DND-41 (cell line): ENCODE data around the gene FNDC7.

ENCODE experiments used
- ATAC-seq: fragments of 200-7000 bp; cut with Tn5 transposase; 3 replicates; pipeline ENCODE4 v1.9.1; 2021; ENCODE audit warnings: low read depth; ENCODE audit not compliant: insufficient read depth
- DNase-seq: peaks from one replicate; pipeline ENCODE4 v3.0.0-alpha.2; 2020
- H2AFZ ChIP-seq: 2 replicates; pipeline ENCODE4 v1.6.0; 2012; ENCODE audit warnings: low read depth, low read length
- H3K27ac ChIP-seq: 2 replicates; pipeline ENCODE4 v1.5.1; 2012; ENCODE audit warnings: low read length, inconsistent platforms
- H3K27me3 ChIP-seq: fragments of 200-600 bp; sonication (generic); 2 replicates; pipeline ENCODE4 v1.6.0; 2012; ENCODE audit warnings: low read length, mild to moderate bottlenecking, inconsistent platforms; ENCODE audit not compliant: insufficient read depth, poor library complexity
- H3K36me3 ChIP-seq: 2 replicates; pipeline ENCODE4 v1.5.1; 2012; ENCODE audit warnings: low read length, inconsistent platforms; ENCODE audit not compliant: insufficient read depth
- H3K4me1 ChIP-seq: 2 replicates; pipeline ENCODE4 v1.5.1; 2012; ENCODE audit warnings: mild to moderate bottlenecking, low read length; ENCODE audit not compliant: insufficient read depth
- H3K4me2 ChIP-seq: 2 replicates; pipeline ENCODE4 v1.6.0; 2012; ENCODE audit warnings: mild to moderate bottlenecking, moderate library complexity, low read length, inconsistent platforms; ENCODE audit not compliant: insufficient read depth
- H3K4me3 ChIP-seq, 2 experiments: fragments of 200-600 bp in 1 of 2; shearing (Covaris generic) in 1 of 2; 2 replicates each; pipeline ENCODE4 v1.5.1; 2012 to 2016; ENCODE audit warnings: inconsistent platforms in 2 of 2, low read length in 2 of 2, mild to moderate bottlenecking in 2 of 2, low read depth in 1 of 2, moderate library complexity in 1 of 2
- H3K79me2 ChIP-seq: 2 replicates; pipeline ENCODE4 v1.6.0; 2012; ENCODE audit warnings: low read length, inconsistent platforms; ENCODE audit not compliant: insufficient read depth
- H3K9ac ChIP-seq: 2 replicates; pipeline ENCODE4 v1.6.0; 2012; ENCODE audit warnings: low read depth, mild to moderate bottlenecking, inconsistent platforms, low read length, moderate library complexity
- H3K9me3 ChIP-seq: 2 replicates; pipeline ENCODE4 v1.5.1; 2012; ENCODE audit warnings: low read length, moderate library complexity, mild to moderate bottlenecking, inconsistent platforms; ENCODE audit not compliant: insufficient read depth, severe bottlenecking
- H4K20me1 ChIP-seq: 2 replicates; pipeline ENCODE4 v1.6.0; 2012; ENCODE audit warnings: low read length; ENCODE audit not compliant: insufficient read depth
- CTCF ChIP-seq: IDR thresholded peaks from 2 replicates; pipeline ENCODE4 v1.5.1; 2012; ENCODE audit warnings: borderline replicate concordance, low read length, moderate library complexity, mild to moderate bottlenecking; ENCODE audit not compliant: poor library complexity, severe bottlenecking; ENCODE audit errors: extremely low read depth
- EZH2 ChIP-seq: IDR thresholded peaks from 3 replicates; pipeline ENCODE4 v1.6.1; 2012; ENCODE audit warnings: borderline replicate concordance, low read depth, mild to moderate bottlenecking, moderate library complexity, low read length, inconsistent platforms; ENCODE audit not compliant: severe bottlenecking

FNDC7 gene

DNA sequence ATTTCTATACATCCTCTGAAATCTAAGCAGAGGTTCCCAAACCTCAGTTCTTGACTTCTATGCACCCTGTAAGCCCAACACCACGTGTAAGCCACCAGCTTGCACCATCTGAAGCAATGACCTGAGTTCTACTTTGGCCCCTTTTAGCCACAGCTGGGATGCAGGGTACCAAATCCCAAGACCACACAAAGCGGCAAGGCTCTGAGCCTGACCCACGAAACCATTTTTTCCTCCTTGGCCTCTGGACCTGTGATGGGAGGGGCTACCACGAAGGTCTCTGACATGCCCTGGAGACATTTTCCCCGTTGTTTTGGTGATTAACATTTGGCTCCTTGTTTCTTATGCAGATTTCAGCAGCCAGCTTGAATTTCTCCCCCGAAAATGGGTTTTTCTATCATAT is 72.6 kb downstream of the FNDC7 start:
- Histone ChIP-seq H3K9ac (no peak overlapping the region), H3K4me2 (no peak overlapping the region), H3K27me3 (no peaks in the 10 kb centered on the region), H3K79me2 (no peaks in the 10 kb centered on the region), H3K36me3 (peaks cover 58% of the 10 kb centered on the region), H4K20me1 (no peaks in the 10 kb centered on the region), H3K9me3 (peaks cover 25% of the 10 kb centered on the region), H3K4me1 (no peaks in the 10 kb centered on the region), H3K27ac (no peak overlapping the region), H2AFZ (no peak overlapping the region), H3K4me3 (no peak overlapping the region)
- no peak for TF ChIP-seq CTCF
- TF ChIP-seq EZH2: no peak
- DNase-seq (peak; percentile 10), ATAC-seq (no peak)

- H3K9me3 ChIP-seq: peaks cover 25% of the 10 kb centered on the region
- H3K4me1 ChIP-seq: no peaks in the 10 kb centered on the region
- H4K20me1 ChIP-seq: no peaks in the 10 kb centered on the region
- DNase-seq (no peak), ATAC-seq (no peak)
- no peak overlapping the region for H2AFZ ChIP-seq
- peaks cover 56% of the 10 kb centered on the region for H3K36me3 ChIP-seq
- H3K27ac ChIP-seq: no peak overlapping the region
- no peak overlapping the region for H3K4me2 ChIP-seq
- no peaks in the 10 kb centered on the region for H3K79me2 ChIP-seq
- no peak overlapping the region for H3K9ac ChIP-seq
- TF ChIP-seq CTCF (no peak), EZH2 (no peak)
- no peaks in the 10 kb centered on the region for H3K27me3 ChIP-seq
- no peak overlapping the region for H3K4me3 ChIP-seq
Measured at GRCh38 chr1:108785880-108786279, 73.2 kb downstream of the FNDC7 start.

DNA sequence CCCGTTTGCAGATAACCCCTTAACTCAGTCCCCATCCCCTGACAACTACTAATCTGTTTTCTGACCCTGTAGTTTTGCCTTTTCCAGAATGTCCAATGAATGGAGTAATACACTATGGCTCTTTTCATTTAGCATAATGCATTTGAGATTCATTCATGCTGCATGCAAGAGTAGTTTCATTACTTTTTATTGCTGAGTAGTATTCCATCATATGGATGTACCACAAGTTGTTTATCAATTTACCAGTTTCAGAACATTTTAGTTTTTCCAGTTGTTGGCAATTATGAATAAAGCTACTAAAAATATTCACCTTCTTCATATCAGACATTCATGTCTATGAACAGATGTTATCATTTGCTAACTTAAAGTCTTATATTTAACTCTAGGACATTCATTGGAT is 79.1 kb downstream of the FNDC7 start:
- Histone ChIP-seq H3K4me3 (no peak overlapping the region), H3K27me3 (no peaks in the 10 kb centered on the region), H2AFZ (no peak overlapping the region), H3K27ac (no peak overlapping the region), H3K79me2 (no peaks in the 10 kb centered on the region), H3K9me3 (peaks cover 18% of the 10 kb centered on the region), H4K20me1 (no peaks in the 10 kb centered on the region), H3K36me3 (peaks cover 53% of the 10 kb centered on the region), H3K9ac (no peak overlapping the region), H3K4me1 (no peaks in the 10 kb centered on the region), H3K4me2 (no peak overlapping the region)
- ATAC-seq (no peak), DNase-seq (no peak)
- TF ChIP-seq EZH2 (no peak), CTCF (no peak)
